ENCODE measurements around the gene LCN9. TPM values are rescaled to one million over a fixed set of nuclear protein-coding genes. Genes with fewer than 3 reads are reported as not detected.

LCN9 gene
- total and polyA plus RNA-seq, 2 of the 13 experiments (the other 11 are each of a cell fraction or from before 2014, with no cell fraction given), result not detected

DNA sequence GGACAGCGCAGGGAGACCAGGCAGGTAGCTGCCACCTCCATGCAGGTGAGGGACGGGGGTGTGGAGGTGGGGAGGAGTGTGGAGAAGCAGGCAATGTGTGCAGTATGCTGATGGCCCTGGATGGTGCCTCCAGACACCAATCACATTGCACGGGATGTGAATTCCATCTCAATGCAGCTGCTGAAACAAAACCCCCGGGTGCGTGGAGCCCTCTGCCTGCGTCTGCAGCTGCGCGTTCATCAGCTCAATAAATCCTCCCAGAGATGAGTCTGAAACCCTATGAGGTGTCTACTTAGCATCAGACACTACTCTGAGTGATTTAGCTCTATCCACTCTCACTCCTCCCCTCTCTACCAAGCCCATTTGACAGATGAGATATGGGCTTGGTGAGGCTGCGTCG lies 25.9 kb downstream of the LCN9 start:
- H2AFZ ChIP-seq (ENCODE audit: low read length), result no peak overlapping the region
- no peak overlapping the region for H3K4me3 ChIP-seq (replicated peaks in 1 of 3; ENCODE audit: insufficient read depth in 1 of 3, low read depth in 2 of 3, low read length in 3 of 3)
- no peak overlapping the region for H3K9ac ChIP-seq (ENCODE audit: insufficient read depth, low read depth, low read length)
- ATAC-seq (no peak), DNase-seq (ENCODE audit: low spot score) (no peak), FAIRE-seq (no peak)
- intact Hi-C loops (cut with micrococcal nuclease; ENCODE audit: unreplicated experiment), result no loop called here
- ChIA-PET CTCF (ENCODE audit: low intra/inter-chr PET ratio, low total read pairs) (no interaction called here), POLR2A (no interaction called here)
- no peaks in the 10 kb centered on the region for H3K36me3 ChIP-seq (replicated peaks in 1 of 2; ENCODE audit: control insufficient read depth in 1 of 2, insufficient read depth in 2 of 2, low read length in 2 of 2)
- no peaks in the 10 kb centered on the region for H3K4me1 ChIP-seq (ENCODE audit: insufficient read depth, low read length)
- TF ChIP-seq SAFB2 (CRISPR knock-in tag; IDR thresholded peaks at IDR 0.05; ENCODE audit: borderline replicate concordance, low read depth), result no peak
- 6% methylated on average over 6 of the region's 10 CpGs for WGBS (ENCODE audit: low lambda C conversion rate)
- peaks cover 25 to 87% of the 10 kb centered on the region in 2 experiments; a peak in 4 of 5 replicates for H3K27me3 ChIP-seq (ENCODE audit: control insufficient read depth in 1 of 2, insufficient read depth in 2 of 2, low read length in 2 of 2)
- peaks cover 2% of the 10 kb centered on the region; the same call in 1 of the 2 replicates for H4K20me1 ChIP-seq (ENCODE audit: insufficient read depth, low read length)
- BruUV-seq (replicated peaks), result no TSS peak
- in situ Hi-C loops (cut with HindIII; ENCODE audit: extremely low pct_ligation_motif_present, low pct_unique_long_range_greater_than_20kb), result no loop called here
- no peaks in the 10 kb centered on the region for H3K9me3 ChIP-seq (ENCODE audit: low read length)
- H3K27ac ChIP-seq (ENCODE audit: extremely low read length, insufficient read depth, low read length), result no peak overlapping the region
- H3K4me2 ChIP-seq (ENCODE audit: low read depth, low read length), result no peak overlapping the region
- no peaks in the 10 kb centered on the region for H3K79me2 ChIP-seq (ENCODE audit: insufficient read depth, low read length)

DNA sequence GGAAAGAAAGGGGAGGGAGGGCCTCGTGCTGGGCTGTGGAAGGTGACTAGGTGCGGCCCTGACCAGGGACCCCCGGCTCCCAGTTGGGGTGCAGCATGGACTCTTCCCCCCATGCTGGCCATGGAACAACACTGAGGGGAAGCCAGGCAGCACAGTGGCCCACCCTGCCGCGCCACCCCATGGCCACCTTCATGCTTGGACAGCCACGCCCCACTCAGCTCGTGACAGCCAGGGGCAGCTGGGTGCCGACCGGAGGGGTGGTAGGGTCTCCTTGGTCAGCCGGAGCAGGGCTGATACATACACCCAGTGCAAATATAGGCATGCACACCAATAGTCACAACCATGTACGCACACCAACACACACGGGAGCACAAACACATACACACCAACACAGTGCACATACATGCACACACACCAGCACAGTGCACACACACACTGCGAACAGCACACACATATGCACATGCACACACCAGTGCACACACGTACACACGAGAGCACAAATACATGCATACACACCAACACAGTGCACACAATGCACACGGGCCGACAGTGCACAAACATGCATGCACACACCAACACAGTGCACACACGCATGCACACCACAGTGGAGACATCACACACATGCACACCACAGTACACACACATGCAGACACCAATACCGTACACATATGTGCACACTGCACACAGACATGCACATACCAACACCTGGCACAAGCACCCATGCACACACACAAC lies 27.9 kb downstream of the LCN9 start:
- Histone ChIP-seq H3K9ac (ENCODE audit: insufficient read depth, low read depth, low read length) (no peak overlapping the region), H3K9me3 (ENCODE audit: low read length) (no peaks in the 10 kb centered on the region), H3K4me2 (ENCODE audit: low read depth, low read length) (no peak overlapping the region), H3K36me3 (replicated peaks in 1 of 2; ENCODE audit: control insufficient read depth in 1 of 2, insufficient read depth in 2 of 2, low read length in 2 of 2) (no peaks in the 10 kb centered on the region), H2AFZ (ENCODE audit: low read length) (no peak overlapping the region), H4K20me1 (ENCODE audit: insufficient read depth, low read length) (peaks cover 2% of the 10 kb centered on the region; the same call in 1 of the 2 replicates), H3K27me3 (ENCODE audit: control insufficient read depth in 1 of 2, insufficient read depth in 2 of 2, low read length in 2 of 2) (peaks cover 29 to 94% of the 10 kb centered on the region in 2 experiments), H3K27ac (ENCODE audit: extremely low read length, insufficient read depth, low read length) (no peak overlapping the region), H3K4me3 (replicated peaks in 1 of 3; ENCODE audit: insufficient read depth in 1 of 3, low read depth in 2 of 3, low read length in 3 of 3) (no peak overlapping the region), H3K79me2 (ENCODE audit: insufficient read depth, low read length) (no peaks in the 10 kb centered on the region), H3K4me1 (ENCODE audit: insufficient read depth, low read length) (no peaks in the 10 kb centered on the region)
- in situ Hi-C loops (cut with HindIII; ENCODE audit: extremely low pct_ligation_motif_present, low pct_unique_long_range_greater_than_20kb), result no loop called here
- no peak for FAIRE-seq
- WGBS (ENCODE audit: low lambda C conversion rate), result 12% methylated on average over 5 of the region's 19 CpGs
- DNase-seq (ENCODE audit: low spot score), result no peak
- POLR2A ChIA-PET, result no interaction called here
- CTCF ChIA-PET (ENCODE audit: low intra/inter-chr PET ratio, low total read pairs), result no interaction called here
- TF ChIP-seq ZSCAN25 (CRISPR knock-in tag; IDR thresholded peaks at IDR 0.05), result no peak
- no peak for TF ChIP-seq CHD4 (IDR thresholded peaks at IDR 0.05; ENCODE audit: borderline replicate concordance, low read length)
- TF ChIP-seq ZKSCAN8 (CRISPR knock-in tag; IDR thresholded peaks at IDR 0.05; ENCODE audit: borderline replicate concordance), result no peak
- TF ChIP-seq, protein P1, sequence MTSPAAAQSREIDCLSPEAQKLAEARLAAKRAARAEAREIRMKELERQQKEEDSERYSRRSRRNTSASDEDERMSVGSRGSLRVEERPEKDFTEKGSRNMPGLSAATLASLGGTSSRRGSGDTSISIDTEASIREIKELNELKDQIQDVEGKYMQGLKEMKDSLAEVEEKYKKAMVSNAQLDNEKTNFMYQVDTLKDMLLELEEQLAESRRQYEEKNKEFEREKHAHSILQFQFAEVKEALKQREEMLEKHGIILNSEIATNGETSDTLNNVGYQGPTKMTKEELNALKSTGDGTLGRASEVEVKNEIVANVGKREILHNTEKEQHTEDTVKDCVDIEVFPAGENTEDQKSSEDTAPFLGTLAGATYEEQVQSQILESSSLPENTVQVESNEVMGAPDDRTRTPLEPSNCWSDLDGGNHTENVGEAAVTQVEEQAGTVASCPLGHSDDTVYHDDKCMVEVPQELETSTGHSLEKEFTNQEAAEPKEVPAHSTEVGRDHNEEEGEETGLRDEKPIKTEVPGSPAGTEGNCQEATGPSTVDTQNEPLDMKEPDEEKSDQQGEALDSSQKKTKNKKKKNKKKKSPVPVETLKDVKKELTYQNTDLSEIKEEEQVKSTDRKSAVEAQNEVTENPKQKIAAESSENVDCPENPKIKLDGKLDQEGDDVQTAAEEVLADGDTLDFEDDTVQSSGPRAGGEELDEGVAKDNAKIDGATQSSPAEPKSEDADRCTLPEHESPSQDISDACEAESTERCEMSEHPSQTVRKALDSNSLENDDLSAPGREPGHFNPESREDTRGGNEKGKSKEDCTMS (CRISPR knock-in tag; conservative IDR thresholded peaks at IDR 0.05), result no peak
- TF ChIP-seq TSC22D2 (CRISPR knock-in tag; IDR thresholded peaks at IDR 0.05; ENCODE audit: borderline replicate concordance), result no peak
- TF ChIP-seq GATAD1 (CRISPR knock-in tag; IDR thresholded peaks at IDR 0.05), result no peak
- TF ChIP-seq, protein P2, sequence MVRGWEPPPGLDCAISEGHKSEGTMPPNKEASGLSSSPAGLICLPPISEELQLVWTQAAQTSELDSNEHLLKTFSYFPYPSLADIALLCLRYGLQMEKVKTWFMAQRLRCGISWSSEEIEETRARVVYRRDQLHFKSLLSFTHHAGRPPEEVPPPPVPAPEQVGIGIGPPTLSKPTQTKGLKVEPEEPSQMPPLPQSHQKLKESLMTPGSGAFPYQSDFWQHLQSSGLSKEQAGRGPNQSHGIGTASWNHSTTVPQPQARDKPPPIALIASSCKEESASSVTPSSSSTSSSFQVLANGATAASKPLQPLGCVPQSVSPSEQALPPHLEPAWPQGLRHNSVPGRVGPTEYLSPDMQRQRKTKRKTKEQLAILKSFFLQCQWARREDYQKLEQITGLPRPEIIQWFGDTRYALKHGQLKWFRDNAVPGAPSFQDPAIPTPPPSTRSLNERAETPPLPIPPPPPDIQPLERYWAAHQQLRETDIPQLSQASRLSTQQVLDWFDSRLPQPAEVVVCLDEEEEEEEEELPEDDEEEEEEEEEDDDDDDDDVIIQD (CRISPR knock-in tag; IDR thresholded peaks at IDR 0.05; ENCODE audit: low read depth), result no peak
- TF ChIP-seq ZNF841 (CRISPR knock-in tag; IDR thresholded peaks at IDR 0.05; ENCODE audit: borderline replicate concordance), result no peak
- no peak for TF ChIP-seq ZNF615 (CRISPR knock-in tag; IDR thresholded peaks at IDR 0.05; ENCODE audit: borderline replicate concordance)
- no peak for TF ChIP-seq ZNF317 (CRISPR knock-in tag; IDR thresholded peaks at IDR 0.05)
- no peak for TF ChIP-seq KLF11 (CRISPR knock-in tag; IDR thresholded peaks at IDR 0.05)
- no peak for ATAC-seq
- BruUV-seq (replicated peaks), result no TSS peak
- intact Hi-C loops (cut with micrococcal nuclease; ENCODE audit: unreplicated experiment), result no loop called here
